Muscle layer of colon (tissue), 2 donors: ENCODE results near the gene CNOT11.
"Not testable (repeated sequence)": the region's sequence is repeated elsewhere in the genome, so short reads cannot be mapped to it uniquely, and the experiment has no call there.

Source experiments
- H3K27ac ChIP-seq: one replicate; pipeline ENCODE4 v1.7.0; 2013; ENCODE audit warnings: low read depth, mild to moderate bottlenecking, low read length, moderate library complexity
- H3K27me3 ChIP-seq, 2 donors: one replicate each; pipeline ENCODE4 v1.7.0; 2013; ENCODE audit warnings: low read length in 2 of 2, mild to moderate bottlenecking in 2 of 2; ENCODE audit not compliant: insufficient read depth in 2 of 2, control insufficient read depth in 1 of 2
- H3K36me3 ChIP-seq: one replicate; pipeline ENCODE4 v1.7.0; 2013; ENCODE audit warnings: mild to moderate bottlenecking, low read length; ENCODE audit not compliant: insufficient read depth
- H3K4me1 ChIP-seq: one replicate; pipeline ENCODE4 v1.7.0; 2013; ENCODE audit warnings: mild to moderate bottlenecking, low read length; ENCODE audit not compliant: insufficient read depth
- H3K4me3 ChIP-seq, 2 donors: one replicate each; pipeline ENCODE4 v1.7.0; 2013; ENCODE audit warnings: low read length in 2 of 2, low read depth in 1 of 2, mild to moderate bottlenecking in 1 of 2, moderate library complexity in 1 of 2
- H3K9ac ChIP-seq: one replicate; pipeline ENCODE4 v1.7.0; 2013; ENCODE audit warnings: low read length
- H3K9me3 ChIP-seq: one replicate; pipeline ENCODE4 v1.7.0; 2013; ENCODE audit warnings: mild to moderate bottlenecking, low read length
- donor health status: abdominal sarcoma.
- donor health status: Adenocarcinoma of cecum.

CNOT11 gene

GRCh38 chr2:101252408-101253012 lies at the start of gene CNOT11:
Gene CNOT11, plus strand, starts transcription at chr2:101252886. Its CDS starts 79 bp downstream, at chr2:101252965.
- Histone ChIP-seq H3K9ac (peak within 1 kb of the TSS; percentile 84), H3K36me3 (no peaks in the 10 kb centered on the region), H3K4me1 (peaks cover 21% of the 10 kb centered on the region), H3K9me3 (no peaks in the 10 kb centered on the region), H3K27ac (peak within 1 kb of the TSS; percentile 90), H3K27me3 (no peaks in the 10 kb centered on the region), H3K4me3 (peak within 1 kb of the TSS; percentile 96)

GRCh38 chr2:101204400-101205115 lies 48.1 kb upstream of the CNOT11 start:
- no peaks in the 10 kb centered on the region for H3K36me3 ChIP-seq
- H3K27ac ChIP-seq = no peak overlapping the region
- no peaks in the 10 kb centered on the region for H3K9me3 ChIP-seq
- no peak overlapping the region for H3K4me3 ChIP-seq
- no peaks in the 10 kb centered on the region for H3K27me3 ChIP-seq
- no peak overlapping the region for H3K9ac ChIP-seq
- H3K4me1 ChIP-seq = no peaks in the 10 kb centered on the region

DNA sequence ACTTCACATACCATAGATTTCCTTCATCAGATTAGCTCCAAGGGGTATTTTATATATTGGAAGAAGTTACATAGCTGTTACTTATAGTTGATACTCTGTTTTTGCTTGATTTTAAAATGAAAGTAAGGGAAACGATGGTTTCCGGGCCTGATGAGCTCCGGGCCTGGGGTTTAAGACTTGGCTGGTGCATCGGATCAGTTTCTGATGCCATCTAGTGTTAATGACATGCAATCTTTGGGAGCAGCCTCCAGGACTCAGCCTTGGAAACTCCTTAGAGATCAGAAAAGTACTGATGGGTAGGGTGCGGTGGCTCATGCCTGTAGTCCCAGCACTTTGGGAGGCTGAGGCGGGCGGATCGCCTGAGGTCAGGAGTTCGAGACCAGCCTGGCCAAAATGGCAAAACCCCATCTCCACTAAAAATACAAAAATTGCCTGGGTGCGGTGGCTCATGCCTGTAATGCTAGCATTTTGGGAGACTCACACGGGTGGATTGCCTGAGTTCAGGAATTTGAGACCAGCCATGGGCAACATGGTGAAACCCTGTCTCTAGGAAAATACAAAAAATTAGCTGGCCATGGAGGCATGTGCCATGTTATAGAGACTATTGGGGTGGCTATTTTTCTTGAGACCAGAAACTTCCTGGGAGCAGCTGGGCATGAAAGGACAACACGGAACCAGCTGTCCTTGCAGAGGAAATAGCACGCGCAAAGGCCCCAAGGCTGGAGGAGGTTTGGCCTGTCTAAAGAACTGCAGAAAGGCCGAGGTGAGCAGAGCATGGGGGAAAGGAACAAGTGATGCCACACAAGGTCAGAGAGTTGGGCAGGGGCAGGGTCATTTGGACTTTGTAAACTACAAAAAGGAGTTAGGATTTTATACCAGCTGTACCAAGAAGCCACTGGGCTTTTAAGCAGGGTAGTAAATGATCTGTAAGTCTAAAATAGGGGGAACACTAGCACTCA lies 46.9 kb upstream of the CNOT11 start:
- Histone ChIP-seq H3K27me3 (no peaks in the 10 kb centered on the region), H3K36me3 (no peaks in the 10 kb centered on the region), H3K4me1 (no peaks in the 10 kb centered on the region), H3K27ac (no peak overlapping the region), H3K9ac (no peak overlapping the region), H3K9me3 (no peaks in the 10 kb centered on the region), H3K4me3 (no peak overlapping the region)

DNA sequence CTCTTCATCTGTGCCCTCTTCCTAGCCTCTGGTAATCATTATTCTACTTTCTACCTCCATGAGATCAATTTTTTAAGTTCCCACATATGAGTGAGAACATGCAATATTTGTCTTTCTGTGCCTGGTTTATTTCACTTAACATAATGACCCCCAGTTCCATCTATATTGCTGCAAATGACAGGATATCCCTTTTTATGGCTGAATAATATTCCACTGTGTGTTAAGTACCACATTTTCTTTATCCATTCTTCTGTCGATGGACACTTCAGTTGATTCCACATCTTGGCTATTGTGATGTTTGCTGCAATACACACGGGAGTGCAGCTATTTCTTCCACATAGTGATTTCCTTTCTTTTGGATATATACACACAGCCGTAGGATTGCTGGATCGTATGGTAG lies 43.9 kb upstream of the CNOT11 start:
- no peak overlapping the region for H3K27ac ChIP-seq
- no peaks in the 10 kb centered on the region for H3K9me3 ChIP-seq
- no peaks in the 10 kb centered on the region for H3K27me3 ChIP-seq
- H3K4me1 ChIP-seq = no peaks in the 10 kb centered on the region
- H3K36me3 ChIP-seq = no peaks in the 10 kb centered on the region
- no peak overlapping the region for H3K9ac ChIP-seq
- H3K4me3 ChIP-seq = no peak overlapping the region

GRCh38 chr2:101219246-101219645 lies 33.4 kb upstream of the CNOT11 start:
- Histone ChIP-seq H3K27ac (no peak overlapping the region), H3K9ac (no peak overlapping the region), H3K4me3 (no peak overlapping the region), H3K36me3 (no peaks in the 10 kb centered on the region), H3K9me3 (no peaks in the 10 kb centered on the region), H3K27me3 (no peaks in the 10 kb centered on the region), H3K4me1 (no peaks in the 10 kb centered on the region)

DNA sequence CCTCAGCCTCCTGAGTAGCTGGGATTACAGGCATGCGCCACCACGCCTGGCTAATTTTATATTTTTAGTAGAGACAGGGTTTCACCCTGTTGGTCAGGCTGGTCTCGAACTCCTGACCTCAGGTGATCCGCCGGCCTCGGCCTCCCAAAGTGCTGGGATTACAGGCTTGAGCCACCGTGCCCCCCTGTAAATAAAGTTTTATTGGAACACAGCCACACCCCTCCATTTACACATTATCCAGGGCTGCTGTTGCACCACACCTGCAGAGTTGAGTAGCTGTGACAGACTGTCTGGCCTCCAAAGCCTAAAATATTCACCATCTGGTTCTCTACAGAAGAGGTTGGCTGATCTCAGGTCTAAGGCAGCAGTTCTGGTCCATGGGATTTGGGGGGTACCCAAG lies 32.6 kb upstream of the CNOT11 start:
- H3K9me3 ChIP-seq = not testable (repeated sequence)

DNA sequence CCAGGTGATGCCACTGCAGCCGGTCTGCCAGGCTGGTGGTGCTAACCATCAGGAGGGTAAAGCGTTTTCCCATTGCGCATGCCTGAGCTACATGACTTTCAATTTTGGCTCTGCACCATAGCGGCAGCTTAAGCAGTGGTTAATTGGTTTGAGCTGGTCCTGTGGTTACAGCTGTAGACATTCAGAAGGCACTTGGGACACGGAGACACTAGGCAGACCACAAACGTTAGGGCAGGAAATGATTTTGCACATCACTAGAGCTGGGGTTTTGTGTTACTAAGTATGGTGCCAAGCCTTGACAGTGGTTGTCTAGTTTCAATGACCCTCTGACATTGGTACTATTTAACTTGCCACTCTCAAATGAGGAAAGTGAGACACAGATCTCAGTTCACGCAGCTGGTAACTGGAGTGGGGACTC lies 28.9 kb upstream of the CNOT11 start:
- H3K27me3 ChIP-seq = no peaks in the 10 kb centered on the region
- H3K9me3 ChIP-seq = no peaks in the 10 kb centered on the region
- H3K4me3 ChIP-seq = no peak overlapping the region
- no peak overlapping the region for H3K9ac ChIP-seq
- no peak overlapping the region for H3K27ac ChIP-seq
- no peaks in the 10 kb centered on the region for H3K36me3 ChIP-seq
- H3K4me1 ChIP-seq = no peaks in the 10 kb centered on the region

More for the DNA sequence above, 32.6 kb upstream of the CNOT11 start:
- H3K9ac ChIP-seq, H3K4me1 ChIP-seq, H3K36me3 ChIP-seq, H3K4me3 ChIP-seq, H3K27ac ChIP-seq, H3K27me3 ChIP-seq: not testable (repeated sequence)

- Histone ChIP-seq H3K36me3 (no peaks in the 10 kb centered on the region), H3K4me1 (no peaks in the 10 kb centered on the region), H3K9me3 (no peaks in the 10 kb centered on the region), H3K27me3 (no peaks in the 10 kb centered on the region), H3K27ac (no peak overlapping the region), H3K4me3 (no peak overlapping the region), H3K9ac (no peak overlapping the region)
These were observed 22.1 kb upstream of the CNOT11 start for GRCh38 chr2:101230541-101231001.

- Histone ChIP-seq H3K9me3 (no peaks in the 10 kb centered on the region), H3K4me3 (no peak overlapping the region), H3K27ac (no peak overlapping the region), H3K36me3 (no peaks in the 10 kb centered on the region), H3K4me1 (no peaks in the 10 kb centered on the region), H3K9ac (no peak overlapping the region), H3K27me3 (no peaks in the 10 kb centered on the region)
These were observed 21.4 kb upstream of the CNOT11 start for GRCh38 chr2:101231240-101231639.

GRCh38 chr2:101231937-101232730 lies 20.6 kb upstream of the CNOT11 start:
- Histone ChIP-seq H3K27ac (no peak overlapping the region), H3K9me3 (no peaks in the 10 kb centered on the region), H3K27me3 (no peaks in the 10 kb centered on the region), H3K36me3 (no peaks in the 10 kb centered on the region), H3K4me3 (no peak overlapping the region), H3K9ac (no peak overlapping the region), H3K4me1 (no peaks in the 10 kb centered on the region)

DNA sequence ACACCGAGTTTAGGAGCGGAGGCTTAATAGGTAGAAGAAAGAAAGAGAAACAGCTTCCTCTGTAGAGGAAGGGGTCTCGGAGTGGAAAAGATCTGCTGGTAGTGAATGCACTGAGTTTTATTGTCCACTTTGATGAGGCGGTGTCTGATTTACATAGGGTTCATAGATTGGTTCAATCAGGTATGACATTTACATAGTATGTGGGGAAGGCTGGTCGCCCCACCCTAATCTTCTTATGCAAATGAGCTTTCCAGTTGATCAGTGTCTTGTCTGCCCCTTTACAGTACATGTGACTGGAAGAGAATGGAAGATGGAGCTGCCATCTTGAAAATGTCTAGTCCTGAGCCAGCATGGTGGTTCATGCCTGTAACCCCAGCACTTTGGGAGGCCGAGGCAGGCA lies 19.9 kb upstream of the CNOT11 start:
- Histone ChIP-seq H3K4me1 (no peaks in the 10 kb centered on the region), H3K9me3 (no peaks in the 10 kb centered on the region), H3K27me3 (no peaks in the 10 kb centered on the region), H3K9ac (no peak overlapping the region), H3K27ac (no peak overlapping the region), H3K36me3 (no peaks in the 10 kb centered on the region), H3K4me3 (no peak overlapping the region)
